Rectal smooth muscle tissue (tissue), 1 donor: ENCODE results near the gene RARG.

ENCODE experiments used
- H3K27ac ChIP-seq: one replicate; pipeline ENCODE4 v1.7.0; 2013; ENCODE audit warnings: low read depth, low read length, inconsistent platforms
- H3K27me3 ChIP-seq: one replicate; pipeline ENCODE4 v1.7.0; 2013; ENCODE audit warnings: low read length; ENCODE audit not compliant: control insufficient read depth, insufficient read depth
- H3K36me3 ChIP-seq: one replicate; pipeline ENCODE4 v1.7.0; 2013; ENCODE audit warnings: low read length; ENCODE audit not compliant: control insufficient read depth, insufficient read depth
- H3K4me1 ChIP-seq: one replicate; pipeline ENCODE4 v1.7.0; 2013; ENCODE audit warnings: low read length; ENCODE audit not compliant: control insufficient read depth, insufficient read depth
- H3K4me3 ChIP-seq: one replicate; pipeline ENCODE4 v1.7.0; 2013; ENCODE audit warnings: low read length
- H3K9ac ChIP-seq: one replicate; pipeline ENCODE4 v1.7.0; 2013; ENCODE audit warnings: low read length

The RARG gene

DNA sequence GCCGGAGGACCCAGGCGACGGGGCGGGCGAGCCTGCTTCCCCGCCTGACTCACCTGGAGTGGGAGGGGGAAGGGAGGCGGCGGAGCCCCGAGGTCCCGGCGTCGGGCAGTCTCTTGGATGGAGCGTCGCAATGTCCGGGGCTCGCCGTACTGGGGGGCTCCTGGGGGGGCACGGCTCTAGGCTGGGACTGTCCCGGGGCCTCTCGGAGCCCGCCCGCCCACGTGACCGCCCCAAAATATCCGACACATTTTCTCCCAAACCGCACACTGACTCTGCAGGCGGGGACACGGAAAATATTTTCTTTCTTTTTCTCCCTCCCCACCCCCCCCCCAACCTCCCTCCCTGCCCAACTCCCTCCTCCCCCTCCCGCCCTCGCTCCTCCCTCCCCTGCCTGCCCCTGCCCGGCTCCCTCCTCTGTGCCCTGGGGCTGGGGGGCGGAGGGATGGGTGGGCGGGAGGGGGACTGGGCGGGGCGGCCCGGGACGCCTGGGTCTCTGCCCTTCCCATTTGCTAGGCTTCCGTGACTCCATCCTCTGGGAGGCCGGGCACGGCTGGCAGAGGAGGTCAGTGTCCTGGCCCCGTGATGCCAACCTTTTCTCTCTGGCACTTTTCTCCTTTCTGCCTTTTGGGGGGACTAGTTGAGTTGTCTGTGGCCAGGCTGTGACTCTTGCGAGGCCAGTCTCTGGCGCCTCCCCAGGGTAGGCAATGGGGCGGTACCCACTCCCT lies at the start of gene RARG:
RARG (minus strand) TSS at position 289 of the 725 bp plus-strand sequence. CDS start 4,664 bp downstream, outside the sequence.
- Histone ChIP-seq H3K4me1 (peaks cover 21% of the 10 kb centered on the region), H3K9ac (peak within 1 kb of the TSS; percentile 50), H3K4me3 (peak within 1 kb of the TSS; percentile 77), H3K36me3 (no peaks in the 10 kb centered on the region), H3K27me3 (no peaks in the 10 kb centered on the region), H3K27ac (peak within 1 kb of the TSS; percentile 80)

- Histone ChIP-seq H3K36me3 (no peaks in the 10 kb centered on the region), H3K9ac (no peak overlapping the region), H3K27ac (no peak overlapping the region), H3K4me3 (no peak overlapping the region), H3K27me3 (no peaks in the 10 kb centered on the region), H3K4me1 (no peaks in the 10 kb centered on the region)
Observed at GRCh38 chr12:53279888-53280498, 48.0 kb upstream of the RARG start.

DNA sequence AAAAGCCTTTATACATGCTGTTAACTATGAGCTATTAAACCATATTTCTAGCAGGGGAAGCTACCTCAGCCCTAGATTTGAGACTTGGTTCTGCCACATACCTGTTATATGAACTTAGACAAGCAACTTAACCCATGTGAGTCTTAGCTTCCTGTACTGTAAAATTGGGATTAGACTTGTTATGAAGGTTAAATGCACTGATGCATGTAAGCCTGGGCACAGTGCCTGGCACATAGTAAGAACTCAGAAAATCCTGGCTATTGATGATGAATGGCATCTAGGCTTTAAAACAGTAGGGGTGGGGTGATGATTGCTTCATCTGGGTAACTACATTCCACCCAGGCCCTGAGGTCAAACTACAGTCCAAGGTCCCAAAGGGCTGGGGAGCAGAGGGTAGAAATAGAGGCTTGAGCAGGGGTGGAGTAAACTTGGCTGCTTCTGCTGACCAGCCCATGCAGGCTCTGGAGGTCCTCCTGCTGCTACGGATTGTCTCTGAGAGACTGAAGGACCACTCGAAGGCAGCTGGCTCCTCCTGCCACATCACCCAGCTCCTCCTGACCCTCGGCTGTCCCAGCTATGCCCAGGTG lies 47.4 kb upstream of the RARG start:
- Histone ChIP-seq H3K4me1 (no peaks in the 10 kb centered on the region), H3K36me3 (no peaks in the 10 kb centered on the region), H3K9ac (no peak overlapping the region), H3K27ac (no peak overlapping the region), H3K27me3 (no peaks in the 10 kb centered on the region), H3K4me3 (no peak overlapping the region)

DNA sequence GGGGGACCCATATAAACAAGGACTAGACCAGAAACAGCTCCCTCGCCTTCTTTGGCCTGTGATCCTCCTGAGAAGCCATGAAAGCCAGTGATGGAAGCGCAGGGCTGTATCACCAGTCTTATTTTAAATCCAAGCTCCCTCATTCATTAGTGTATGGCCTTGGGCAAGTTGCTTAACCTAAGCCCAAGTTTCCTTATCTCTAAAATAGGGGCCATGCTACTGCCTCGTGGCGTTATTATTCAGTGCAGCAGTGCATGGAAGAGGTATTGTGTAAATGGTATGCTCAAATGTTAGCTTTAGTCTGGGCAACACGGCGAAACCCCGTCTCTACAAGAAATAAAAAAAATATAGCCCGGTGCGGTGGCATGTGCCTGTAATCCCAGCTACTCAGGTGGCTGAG lies 46.0 kb upstream of the RARG start:
- H3K4me3 ChIP-seq, result no peak overlapping the region
- H3K27me3 ChIP-seq, result no peaks in the 10 kb centered on the region
- no peaks in the 10 kb centered on the region for H3K36me3 ChIP-seq
- no peak overlapping the region for H3K9ac ChIP-seq
- H3K27ac ChIP-seq, result no peak overlapping the region
- no peaks in the 10 kb centered on the region for H3K4me1 ChIP-seq

DNA sequence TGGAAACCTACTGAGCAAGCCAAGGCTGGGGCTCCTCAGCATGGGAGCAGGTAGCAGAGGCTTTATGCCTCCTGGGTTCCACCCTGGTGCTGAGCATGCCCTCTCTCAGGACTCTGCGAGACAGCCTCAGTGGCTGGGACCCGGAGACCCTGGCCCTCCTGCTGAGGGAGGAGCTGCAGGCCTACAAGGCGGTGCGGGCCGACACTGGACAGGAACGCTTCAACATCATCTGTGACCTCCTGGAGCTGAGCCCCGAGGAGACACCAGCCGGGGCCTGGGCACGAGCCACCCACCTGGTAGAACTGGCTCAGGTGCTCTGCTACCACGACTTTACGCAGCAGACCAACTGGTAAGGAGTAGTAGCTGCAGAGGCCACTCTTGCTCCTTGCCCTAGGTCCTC lies 44.5 kb upstream of the RARG start:
- no peak overlapping the region for H3K9ac ChIP-seq
- H3K4me3 ChIP-seq, result no peak overlapping the region
- no peaks in the 10 kb centered on the region for H3K27me3 ChIP-seq
- no peaks in the 10 kb centered on the region for H3K4me1 ChIP-seq
- H3K36me3 ChIP-seq, result no peaks in the 10 kb centered on the region
- no peak overlapping the region for H3K27ac ChIP-seq

DNA sequence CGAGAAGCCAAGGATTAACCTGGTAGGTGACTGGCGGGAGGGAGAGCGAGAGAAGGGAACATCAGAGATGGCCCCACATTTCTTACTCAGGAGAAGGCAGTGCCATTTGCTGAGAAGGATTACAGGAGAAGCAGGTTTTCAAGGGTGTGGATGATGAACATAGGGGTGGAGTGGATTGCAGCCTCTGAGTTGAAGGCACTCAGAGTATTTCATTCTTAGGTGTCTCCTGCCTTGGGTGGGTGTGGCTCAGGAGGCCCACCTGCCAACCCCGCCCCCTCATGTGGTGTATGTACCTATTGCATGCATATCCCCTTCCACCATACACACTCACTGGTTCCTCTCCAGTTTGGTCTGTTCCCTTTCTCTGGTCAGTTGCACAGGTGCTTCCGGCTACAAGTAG lies 42.4 kb upstream of the RARG start:
- Histone ChIP-seq H3K36me3 (no peaks in the 10 kb centered on the region), H3K27ac (no peak overlapping the region), H3K9ac (no peak overlapping the region), H3K27me3 (no peaks in the 10 kb centered on the region), H3K4me3 (no peak overlapping the region), H3K4me1 (no peaks in the 10 kb centered on the region)

- peaks cover 2% of the 10 kb centered on the region for H3K4me1 ChIP-seq
- H3K27ac ChIP-seq, result no peak overlapping the region
- no peaks in the 10 kb centered on the region for H3K27me3 ChIP-seq
- no peaks in the 10 kb centered on the region for H3K36me3 ChIP-seq
- H3K4me3 ChIP-seq, result peak overlapping the region; percentile 95
- H3K9ac ChIP-seq, result no peak overlapping the region
Observed at GRCh38 chr12:53268630-53269562, 36.9 kb upstream of the RARG start.

DNA sequence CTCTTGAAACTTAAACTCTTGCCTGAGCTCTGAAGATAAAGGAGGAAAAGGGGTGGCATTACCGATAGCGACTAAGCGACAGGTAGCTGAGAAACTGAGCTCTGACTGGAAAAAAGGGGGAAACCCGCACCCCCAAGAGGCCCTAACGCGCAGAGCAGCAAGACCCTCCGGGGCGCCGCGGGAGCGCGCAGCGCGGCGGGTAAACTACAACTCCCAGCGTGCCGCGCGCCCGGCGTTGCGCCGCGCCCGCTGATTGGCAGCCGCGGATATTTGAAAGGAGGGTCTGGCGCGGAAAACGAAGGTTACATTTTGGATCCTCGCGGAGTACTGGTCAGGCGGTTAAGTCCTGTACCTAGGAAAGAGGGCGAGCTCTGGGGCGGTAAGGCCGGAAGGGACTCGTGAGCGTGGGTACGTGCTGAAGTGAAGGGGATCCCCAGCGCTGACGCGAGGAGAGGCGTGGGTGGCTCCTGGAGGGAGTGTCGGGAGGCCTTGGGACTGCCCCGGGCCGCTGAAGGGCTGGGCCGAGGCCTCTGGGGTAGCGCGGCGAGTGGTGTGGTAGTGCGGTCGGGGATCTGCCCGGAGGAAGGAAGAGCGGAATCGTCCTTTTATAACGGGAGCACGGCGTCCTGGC lies 36.1 kb upstream of the RARG start, which contains the start of gene ESPL1:
ESPL1 (plus strand) TSS at position 301 of the 631 bp plus-strand sequence. CDS start 468 bp downstream, outside the sequence.
- Histone ChIP-seq H3K27ac (no peak within 1 kb of the TSS), H3K27me3 (no peaks in the 10 kb centered on the region), H3K4me3 (peak within 1 kb of the TSS; percentile 95), H3K36me3 (no peaks in the 10 kb centered on the region), H3K9ac (no peak within 1 kb of the TSS), H3K4me1 (peaks cover 2% of the 10 kb centered on the region)

- Histone ChIP-seq H3K27me3 (no peaks in the 10 kb centered on the region), H3K4me1 (peaks cover 2% of the 10 kb centered on the region), H3K36me3 (no peaks in the 10 kb centered on the region), H3K27ac (no peak overlapping the region), H3K9ac (no peak overlapping the region), H3K4me3 (peak overlapping the region; percentile 95)
Observed at GRCh38 chr12:53267306-53267998, 35.4 kb upstream of the RARG start.

DNA sequence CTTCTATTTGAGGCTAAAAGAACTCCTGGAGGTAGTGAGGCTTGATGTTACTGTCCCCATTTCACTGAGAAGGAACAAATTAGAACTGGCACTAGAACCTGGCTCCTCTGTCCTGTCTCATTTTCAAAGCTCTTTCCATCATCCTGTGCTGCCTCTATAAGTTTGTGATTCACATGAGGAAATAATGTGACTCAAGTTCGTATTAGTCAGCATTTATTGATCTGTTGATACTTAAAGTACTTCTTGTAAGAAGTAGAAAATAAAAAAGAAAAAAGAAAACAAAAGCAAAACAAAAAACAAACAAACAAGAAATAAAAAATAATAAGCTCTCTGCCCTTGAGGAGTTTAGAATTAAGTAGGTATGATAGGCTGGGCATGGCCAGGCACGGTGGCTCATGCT lies 33.8 kb upstream of the RARG start:
- H3K27ac ChIP-seq, result no peak overlapping the region
- H3K4me1 ChIP-seq, result peaks cover 2% of the 10 kb centered on the region
- no peak overlapping the region for H3K4me3 ChIP-seq
- no peak overlapping the region for H3K9ac ChIP-seq
- H3K27me3 ChIP-seq, result no peaks in the 10 kb centered on the region
- H3K36me3 ChIP-seq, result no peaks in the 10 kb centered on the region

- Histone ChIP-seq H3K4me1 (no peaks in the 10 kb centered on the region), H3K27me3 (no peaks in the 10 kb centered on the region), H3K4me3 (no peak overlapping the region), H3K36me3 (no peaks in the 10 kb centered on the region), H3K27ac (no peak overlapping the region), H3K9ac (no peak overlapping the region)
Observed at GRCh38 chr12:53259891-53260290, 27.9 kb upstream of the RARG start.
